ENCODE data around the gene TRUB1.
"Not testable (repeated sequence)": the region's sequence is repeated elsewhere in the genome, so short reads cannot be mapped to it uniquely, and the experiment has no call there.

Gene TRUB1

DNA sequence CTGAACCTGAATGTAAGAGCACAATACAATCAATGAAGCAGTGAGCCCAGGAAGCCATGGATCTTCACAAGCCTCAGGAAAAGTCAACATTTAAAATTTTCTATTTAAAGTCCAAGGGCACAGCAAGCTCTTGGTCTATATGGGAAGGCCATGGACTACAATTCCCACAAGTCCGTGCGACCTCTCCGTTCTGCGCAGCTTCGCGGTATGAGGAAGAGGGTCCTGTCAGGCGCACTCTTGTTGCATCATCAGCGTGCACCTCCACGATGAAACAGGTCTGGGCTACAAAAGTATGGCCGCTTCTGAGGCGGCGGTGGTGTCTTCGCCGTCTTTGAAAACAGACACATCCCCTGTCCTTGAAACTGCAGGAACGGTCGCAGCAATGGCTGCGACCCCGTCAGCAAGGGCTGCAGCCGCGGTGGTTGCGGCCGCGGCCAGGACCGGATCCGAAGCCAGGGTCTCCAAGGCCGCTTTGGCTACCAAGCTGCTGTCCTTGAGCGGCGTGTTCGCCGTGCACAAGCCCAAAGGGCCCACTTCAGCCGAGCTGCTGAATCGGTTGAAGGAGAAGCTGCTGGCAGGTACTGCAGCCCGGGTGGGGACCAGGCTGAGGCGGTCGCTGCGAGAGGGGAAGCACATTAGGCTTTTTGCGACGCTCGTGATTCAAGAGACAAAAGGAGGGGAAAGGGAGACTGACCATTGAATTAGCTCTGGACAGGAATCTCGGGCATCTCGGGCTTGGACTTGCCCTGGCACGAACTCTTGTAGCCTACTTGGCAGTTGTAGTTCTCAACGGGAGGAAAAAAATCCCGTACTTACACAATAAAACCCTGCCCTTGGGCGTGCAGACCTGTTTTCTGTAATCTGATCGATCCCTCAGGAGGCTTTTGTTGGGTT is at the start of gene TRUB1:
Gene TRUB1 (plus strand): TSS at position 234 of the 894 bp plus-strand sequence. CDS start 59 bp downstream, at position 293.
- DNase-seq = peak; percentile 86

- DNase-seq = no peak
Measured at GRCh38 chr10:114893251-114893650, 44.7 kb upstream of the TRUB1 start.

- DNase-seq = no peak
Measured at GRCh38 chr10:114894911-114895310, 43.1 kb upstream of the TRUB1 start.

GRCh38 chr10:114897011-114897410 is 41.0 kb upstream of the TRUB1 start:
- not testable (repeated sequence) for DNase-seq

DNA sequence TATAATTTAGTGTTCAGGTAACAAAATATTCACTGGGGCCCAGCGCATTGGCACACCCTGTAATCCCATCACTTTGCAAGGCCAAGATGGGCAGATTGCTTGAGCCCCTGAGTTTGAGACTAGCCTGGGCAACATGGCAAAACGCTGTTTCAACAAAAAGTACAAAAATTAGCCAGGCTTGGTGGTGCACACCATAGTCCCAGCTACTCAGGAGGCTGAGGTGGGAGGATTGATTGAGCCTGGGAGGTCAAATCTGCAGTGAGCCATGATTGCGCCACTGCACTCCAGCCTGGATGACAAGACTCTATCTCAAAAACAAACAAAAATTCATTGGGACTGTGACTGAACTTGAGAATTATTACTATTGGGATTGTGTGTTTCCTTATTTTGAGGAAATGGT is 40.4 kb upstream of the TRUB1 start:
- DNase-seq = no peak

DNA sequence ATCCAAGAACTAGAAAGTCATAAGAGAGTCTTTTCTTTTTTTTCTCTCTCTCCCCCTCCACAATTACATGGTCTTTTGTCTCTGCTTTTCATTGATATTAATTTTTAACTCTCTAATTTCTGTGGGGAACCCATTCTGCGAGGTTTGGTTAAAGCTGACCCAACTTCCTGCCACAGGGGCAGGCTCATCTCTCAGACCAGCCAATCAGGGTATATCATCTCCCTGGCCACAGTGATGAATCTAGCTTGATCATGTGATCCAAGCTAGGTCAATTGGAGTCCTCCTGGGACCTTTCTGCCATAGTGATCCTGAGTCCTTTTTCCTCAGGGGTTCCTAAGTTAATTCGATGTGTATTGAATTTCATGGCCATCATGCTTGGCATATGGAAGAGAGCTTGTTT is 38.0 kb upstream of the TRUB1 start:
- no peak for DNase-seq

GRCh38 chr10:114900658-114901057 is 37.3 kb upstream of the TRUB1 start:
- DNase-seq = no peak

DNA sequence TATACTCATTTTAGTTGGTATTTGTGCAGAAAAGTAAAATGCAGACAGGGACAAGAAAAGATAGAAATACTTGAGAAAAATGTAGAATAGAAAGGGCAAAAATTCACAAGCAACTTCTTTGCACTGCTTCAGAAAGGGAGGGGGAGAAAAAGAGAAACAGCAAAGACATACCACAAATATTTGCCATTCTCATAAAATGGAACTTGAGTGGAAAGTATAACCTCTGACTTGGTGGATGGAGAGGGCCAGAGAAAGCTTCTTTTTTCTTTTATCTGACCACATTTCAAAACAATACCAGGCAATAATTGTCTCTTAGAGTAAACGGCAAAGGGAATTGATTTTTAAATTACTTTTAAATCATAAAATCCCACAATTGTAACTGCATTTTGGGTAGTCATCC is 35.8 kb upstream of the TRUB1 start:
- no peak for DNase-seq

DNA sequence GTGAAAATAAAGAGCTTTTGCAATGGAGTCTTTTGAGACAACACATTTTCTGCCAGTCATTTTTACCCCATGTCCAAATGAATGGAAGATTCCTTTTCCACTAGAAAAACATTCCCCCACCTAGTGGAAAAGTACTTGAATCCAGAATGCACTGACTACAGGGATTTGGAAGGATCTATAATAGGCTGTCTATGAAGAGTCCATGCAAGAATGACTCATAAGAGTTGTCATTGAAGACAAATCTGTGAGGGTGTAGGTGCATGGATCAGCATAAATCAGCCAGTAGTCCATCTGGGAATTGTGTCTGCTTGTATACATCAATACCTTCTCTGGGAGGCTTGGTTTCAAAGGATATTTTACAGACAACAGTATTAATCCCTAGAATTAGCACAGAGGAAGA is 32.5 kb upstream of the TRUB1 start:
- no peak for DNase-seq

DNA sequence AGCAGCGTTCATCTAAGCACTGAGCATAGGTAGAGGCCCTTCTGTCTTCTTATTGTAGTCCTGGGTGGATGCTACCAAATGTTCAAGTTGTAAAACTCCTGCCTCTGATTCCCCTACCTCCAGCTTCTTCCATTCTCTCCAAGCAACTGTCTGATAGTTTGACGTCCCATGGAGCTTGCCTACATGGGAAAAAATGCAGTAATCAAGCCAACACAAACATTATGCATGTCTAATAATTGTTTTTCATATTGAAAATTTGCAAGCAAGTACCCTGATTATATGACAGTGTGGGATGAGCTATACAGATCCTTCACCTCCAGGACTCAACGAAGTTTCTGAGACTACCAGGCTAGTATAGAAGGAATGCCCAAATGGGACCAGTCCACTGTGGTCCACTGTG is 31.0 kb upstream of the TRUB1 start:
- no peak for DNase-seq

DNA sequence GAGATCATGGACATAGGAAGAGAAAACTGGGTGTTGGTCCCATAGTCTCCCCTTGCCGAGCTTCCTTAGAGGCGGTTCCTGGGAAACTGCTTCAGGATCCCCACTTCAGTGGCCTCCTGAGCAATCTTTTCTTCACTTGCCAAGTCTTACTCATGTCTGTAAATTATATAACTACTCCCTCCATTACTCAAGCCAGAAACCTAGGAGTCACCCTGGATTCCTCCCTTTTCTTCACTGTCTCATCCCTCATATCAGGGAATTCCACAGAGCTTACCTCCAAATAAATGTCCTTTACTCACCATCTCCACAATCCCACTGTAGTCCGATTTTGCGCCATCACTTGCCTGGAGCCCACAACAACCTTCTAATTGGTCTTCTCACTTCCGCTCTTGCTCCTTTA is 29.1 kb upstream of the TRUB1 start:
- DNase-seq = no peak

DNA sequence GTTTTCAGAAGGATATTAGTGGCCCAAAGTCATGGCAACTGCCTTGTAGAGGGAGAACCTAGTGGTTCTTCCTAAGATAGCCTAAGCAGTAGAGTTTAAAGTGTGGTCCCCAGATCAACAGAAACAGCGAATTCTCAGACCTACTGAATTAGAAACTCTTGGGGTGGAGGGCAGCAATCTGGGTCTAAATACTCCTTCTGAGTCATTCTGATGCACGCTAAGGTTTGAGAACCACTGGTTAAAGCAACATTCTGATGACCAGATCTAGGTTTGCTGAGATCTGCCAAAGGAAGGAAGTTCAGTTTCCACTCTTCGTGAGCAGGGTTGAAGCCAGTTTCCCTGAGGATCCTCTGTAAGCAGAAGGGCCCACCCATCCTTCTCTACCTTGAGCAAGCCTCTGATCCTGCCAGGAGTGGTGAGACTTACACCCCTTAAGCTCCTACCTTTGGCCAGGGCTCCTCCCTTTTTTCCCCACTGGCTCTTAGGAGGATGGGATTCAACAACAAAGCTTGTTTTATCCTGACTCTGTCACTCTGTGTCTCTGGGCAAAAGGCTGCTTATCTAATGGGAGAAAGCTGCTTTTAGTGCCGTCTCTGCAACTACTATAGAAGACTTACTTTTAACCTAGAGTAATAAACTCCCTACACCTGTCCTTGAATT is 26.8 kb upstream of the TRUB1 start:
- DNase-seq = no peak

- DNase-seq = no peak
Measured at GRCh38 chr10:114911801-114912469, 26.1 kb upstream of the TRUB1 start.

DNA sequence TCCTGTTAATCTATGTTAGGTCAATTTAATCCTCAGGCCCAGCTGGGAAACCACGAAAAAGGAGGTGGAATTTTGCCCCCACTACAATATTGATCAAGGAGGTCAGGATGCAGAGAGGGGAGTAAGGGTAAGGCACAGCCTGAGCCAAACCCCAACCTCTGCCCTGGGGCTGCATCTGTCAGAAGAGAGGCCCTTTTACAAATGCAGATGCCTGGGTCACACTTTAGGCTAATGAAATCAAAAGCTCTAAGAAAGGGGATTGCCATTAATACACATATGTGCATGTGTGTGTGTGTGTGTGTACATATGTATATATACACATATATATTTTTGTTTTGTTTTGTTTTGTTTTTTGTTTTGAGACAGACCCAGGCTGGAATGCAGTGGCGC is 25.5 kb upstream of the TRUB1 start:
- no peak for DNase-seq

DNA sequence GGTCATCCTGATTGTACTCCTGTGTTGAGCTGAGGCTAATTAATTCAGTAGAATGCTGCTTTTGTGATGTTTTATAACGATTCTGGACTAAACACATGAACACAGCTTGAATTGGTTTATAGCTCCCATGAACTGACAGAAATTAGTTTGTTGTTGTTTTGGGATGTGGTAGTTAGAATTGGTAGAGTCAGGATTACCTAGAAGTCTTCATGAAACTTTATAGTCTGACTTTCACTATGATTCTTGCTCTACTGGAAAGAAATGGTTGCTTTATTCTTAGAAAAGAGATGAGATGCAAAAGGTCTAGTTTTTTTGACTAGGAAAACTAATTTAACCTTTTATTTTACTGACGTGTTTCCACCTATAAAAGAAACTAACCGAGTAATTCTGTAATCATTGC is 23.4 kb upstream of the TRUB1 start:
- no peak for DNase-seq

DNA sequence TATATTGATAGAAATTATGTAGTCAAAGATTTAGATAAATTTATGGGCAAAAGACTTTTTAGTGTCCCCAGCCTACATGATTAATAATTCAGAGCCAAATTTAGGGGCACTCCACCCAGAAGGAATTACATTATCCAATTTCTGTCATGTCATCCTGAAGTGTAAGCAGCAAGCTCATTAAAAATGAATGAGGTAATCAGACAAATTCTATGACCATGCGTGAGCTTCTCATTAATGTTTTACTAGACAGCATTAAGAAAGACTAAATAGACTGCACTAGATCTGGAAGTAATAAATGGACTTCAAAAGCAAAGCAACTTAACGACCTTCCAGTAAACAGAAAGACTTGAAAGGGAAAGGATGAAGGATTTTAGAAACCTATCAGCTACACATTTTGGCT is 22.7 kb upstream of the TRUB1 start:
- DNase-seq = no peak

DNA sequence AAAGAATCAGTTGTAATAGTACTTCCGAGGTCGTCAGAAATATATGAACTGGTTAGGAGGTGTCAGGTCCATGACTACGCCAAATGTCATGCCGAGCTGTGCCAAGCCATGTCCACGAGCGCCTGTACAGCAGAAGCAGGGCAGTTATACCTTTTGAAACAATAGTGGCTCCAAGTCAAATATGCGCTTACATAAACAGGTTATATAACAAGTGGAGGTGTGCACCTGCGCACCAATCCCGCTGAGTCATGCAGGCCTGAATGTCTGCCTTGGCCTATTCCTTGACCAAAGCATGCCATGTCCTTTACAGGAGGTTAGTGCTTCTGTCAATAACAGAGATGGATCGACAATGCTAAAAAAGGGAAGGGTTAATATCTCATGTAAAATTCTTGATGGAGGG is 21.3 kb upstream of the TRUB1 start:
- DNase-seq = no peak

DNA sequence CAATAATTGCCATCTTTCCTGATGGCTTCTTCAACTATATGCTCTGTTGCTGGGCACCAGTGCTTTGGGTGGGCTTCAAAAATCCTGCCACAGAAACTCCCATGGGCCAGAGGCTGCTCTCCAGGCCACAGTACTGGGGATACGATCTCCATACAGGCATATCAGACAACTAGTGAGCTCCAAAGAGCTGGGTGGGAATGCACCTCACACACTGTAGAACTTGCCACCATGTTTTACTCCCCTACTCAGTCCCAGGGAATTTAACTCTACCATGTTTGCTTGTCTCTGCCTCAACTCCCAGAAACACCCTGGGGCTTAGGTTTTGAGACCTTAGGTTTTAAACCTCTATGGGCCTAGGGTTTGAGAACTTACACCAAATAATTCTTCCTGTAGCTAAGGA is 20.5 kb upstream of the TRUB1 start:
- no peak for DNase-seq

- no peak for DNase-seq
Measured at GRCh38 chr10:114917927-114918672, 19.9 kb upstream of the TRUB1 start.

DNA sequence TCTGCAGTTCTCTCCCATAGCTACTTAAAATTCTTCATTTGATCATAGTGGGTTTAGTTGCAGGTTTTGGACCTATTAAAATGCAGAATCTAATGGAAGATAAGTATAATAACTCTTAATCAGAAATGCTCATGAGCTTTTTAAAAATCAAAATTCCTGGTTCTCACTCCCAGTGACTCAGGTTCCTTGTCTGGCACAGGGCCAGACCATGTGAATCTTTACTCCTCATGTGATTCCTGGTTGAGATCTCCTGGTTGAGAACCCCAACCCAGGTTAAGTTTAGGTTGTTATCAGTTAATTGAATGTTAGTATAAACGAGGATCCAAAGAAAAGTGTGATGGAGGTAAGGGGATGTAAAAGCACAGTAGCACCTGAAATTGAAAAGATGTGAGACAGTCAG is 17.5 kb upstream of the TRUB1 start:
- no peak for DNase-seq

GRCh38 chr10:114922003-114922402 is 16.0 kb upstream of the TRUB1 start:
- DNase-seq = no peak

DNA sequence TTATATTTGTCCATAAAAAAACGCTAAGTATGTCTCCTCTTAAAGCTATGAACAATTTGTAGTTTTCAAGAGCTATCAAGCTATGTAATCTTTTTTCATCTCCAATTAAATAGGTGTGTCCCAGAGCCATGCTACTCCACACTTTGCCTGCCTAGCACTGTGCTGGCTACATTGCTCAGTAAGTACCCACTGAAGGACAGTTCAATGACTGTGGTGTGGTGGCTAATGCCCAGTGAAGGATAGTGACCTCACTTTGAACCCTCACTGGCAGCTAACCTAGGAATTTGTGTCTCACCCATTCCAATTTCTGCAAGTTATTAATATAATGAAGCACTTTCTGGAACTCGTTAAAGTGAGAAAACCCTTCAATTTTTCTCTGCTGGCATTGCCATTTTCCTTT is 14.4 kb upstream of the TRUB1 start:
- DNase-seq = no peak
